Jurkat, Clone E6-1 (cell line): ENCODE results near the gene PRR5.
"Not testable (repeated sequence)": the region's sequence is repeated elsewhere in the genome, so short reads cannot be mapped to it uniquely, and the experiment has no call there.

Source experiments
- DNase-seq: peaks from one replicate; pipeline ENCODE4 v3.0.0-alpha.2; 2011; ENCODE audit warnings: low read depth, low spot score
- H3K4me3 ChIP-seq: 2 replicates; pipeline ENCODE4 v1.5.1; 2011; ENCODE audit warnings: mild to moderate bottlenecking, low read length, control low read depth, moderate library complexity

PRR5 gene

GRCh38 chr22:44741929-44742328, 39.9 kb downstream of the PRR5 start:
- no peak for DNase-seq
- no peak overlapping the region for H3K4me3 ChIP-seq

- no peak for DNase-seq
- H3K4me3 ChIP-seq, result no peak overlapping the region
These were observed 41.2 kb downstream of the PRR5 start for GRCh38 chr22:44743247-44743646.

GRCh38 chr22:44743804-44744211, 41.8 kb downstream of the PRR5 start:
- H3K4me3 ChIP-seq, result no peak overlapping the region
- no peak for DNase-seq

GRCh38 chr22:44745853-44746789, 44.1 kb downstream of the PRR5 start:
- no peak overlapping the region for H3K4me3 ChIP-seq

GRCh38 chr22:44747784-44748127, 45.8 kb downstream of the PRR5 start:
- H3K4me3 ChIP-seq, DNase-seq: not testable (repeated sequence)

More at GRCh38 chr22:44745853-44746789, 44.1 kb downstream of the PRR5 start:
- DNase-seq, result no peak

- no peak overlapping the region for H3K4me3 ChIP-seq
- no peak for DNase-seq
These were observed 46.5 kb downstream of the PRR5 start for GRCh38 chr22:44748524-44748923.

GRCh38 chr22:44750481-44750880, 48.5 kb downstream of the PRR5 start:
- H3K4me3 ChIP-seq, result no peak overlapping the region
- no peak for DNase-seq

GRCh38 chr22:44752285-44753188, 50.5 kb downstream of the PRR5 start, which contains the start of gene ARHGAP8:
Gene ARHGAP8, plus strand, starts transcription at chr22:44752575. Its CDS starts 33,953 bp downstream, at chr22:44786528.
- no peak for DNase-seq
- no peak within 1 kb of the TSS for H3K4me3 ChIP-seq

GRCh38 chr22:44753189-44754042, 51.4 kb downstream of the PRR5 start:
- no peak overlapping the region for H3K4me3 ChIP-seq
- DNase-seq, result no peak

- no peak for DNase-seq
- H3K4me3 ChIP-seq, result no peak overlapping the region
These were observed 53.0 kb downstream of the PRR5 start for GRCh38 chr22:44754998-44755397.

- no peak overlapping the region for H3K4me3 ChIP-seq
These were observed 53.4 kb downstream of the PRR5 start for GRCh38 chr22:44755417-44755816.

GRCh38 chr22:44755956-44756361, 54.0 kb downstream of the PRR5 start:
- H3K4me3 ChIP-seq, result no peak overlapping the region
- no peak for DNase-seq

More at GRCh38 chr22:44755417-44755816, 53.4 kb downstream of the PRR5 start:
- no peak for DNase-seq

- no peak for DNase-seq
These were observed 56.5 kb downstream of the PRR5 start for GRCh38 chr22:44758344-44758973.

GRCh38 chr22:44759001-44759400, 57.0 kb downstream of the PRR5 start:
- DNase-seq, result no peak
- no peak overlapping the region for H3K4me3 ChIP-seq

More at GRCh38 chr22:44758344-44758973, 56.5 kb downstream of the PRR5 start:
- no peak overlapping the region for H3K4me3 ChIP-seq

- DNase-seq, result no peak
- no peak overlapping the region for H3K4me3 ChIP-seq
These were observed 57.7 kb downstream of the PRR5 start for GRCh38 chr22:44759430-44760310.

- no peak for DNase-seq
- no peak overlapping the region for H3K4me3 ChIP-seq
These were observed 58.5 kb downstream of the PRR5 start for GRCh38 chr22:44760476-44760875.

- DNase-seq, result no peak
- no peak overlapping the region for H3K4me3 ChIP-seq
These were observed 59.0 kb downstream of the PRR5 start for GRCh38 chr22:44761025-44761424.

GRCh38 chr22:44764373-44764772, 62.4 kb downstream of the PRR5 start:
- no peak overlapping the region for H3K4me3 ChIP-seq
- no peak for DNase-seq
